IPS-18c (cell line): Measurements from ENCODE around the gene CRX.
"Not testable (repeated sequence)": the region's sequence is repeated elsewhere in the genome, so short reads cannot be mapped to it uniquely, and the experiment has no call there.

Experiments used
- H3K4me3 ChIP-seq: 2 replicates; pipeline ENCODE4 v1.7.0; 2013; ENCODE audit warnings: low read depth, mild to moderate bottlenecking, low read length, moderate library complexity; ENCODE audit not compliant: insufficient read depth
- H3K9me3 ChIP-seq: one replicate; pipeline ENCODE4 v1.6.1; 2013; ENCODE audit warnings: mild to moderate bottlenecking, low read length, moderate library complexity; ENCODE audit not compliant: control insufficient read depth, insufficient read depth

CRX gene

GRCh38 chr19:47798904-47799266 lies 22.9 kb upstream of the CRX start:
- H3K4me3 ChIP-seq, result no peak overlapping the region
- H3K9me3 ChIP-seq, result peaks cover 2% of the 10 kb centered on the region

GRCh38 chr19:47801270-47801669 lies 20.5 kb upstream of the CRX start:
- Histone ChIP-seq H3K9me3 (peaks cover 2% of the 10 kb centered on the region), H3K4me3 (no peak overlapping the region)

- no peak overlapping the region for H3K4me3 ChIP-seq
- peaks cover 2% of the 10 kb centered on the region for H3K9me3 ChIP-seq
These were observed 19.2 kb upstream of the CRX start for GRCh38 chr19:47802521-47803043.

GRCh38 chr19:47803148-47803547 lies 18.6 kb upstream of the CRX start:
- H3K4me3 ChIP-seq, H3K9me3 ChIP-seq: not testable (repeated sequence)

DNA sequence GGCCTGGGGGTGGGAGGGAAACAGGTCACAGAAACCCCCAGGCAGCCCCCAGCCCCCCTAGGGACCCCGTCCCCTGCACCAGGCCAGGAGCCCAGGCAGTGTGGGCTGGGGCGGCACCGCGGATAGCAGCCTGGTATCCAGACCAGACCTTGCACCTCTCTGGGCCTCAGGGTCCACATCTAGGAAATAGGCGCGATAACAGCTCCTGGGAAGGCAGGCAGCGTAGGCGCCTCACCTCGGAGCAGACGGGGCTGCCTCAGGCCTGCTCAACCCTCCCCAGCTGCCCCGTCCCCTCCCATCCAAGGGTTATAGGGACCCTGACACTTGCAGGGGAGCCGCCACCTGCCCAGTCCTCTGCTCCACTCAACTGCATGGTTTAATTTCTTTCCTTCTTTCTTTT lies 18.1 kb upstream of the CRX start:
- H3K9me3 ChIP-seq, H3K4me3 ChIP-seq: not testable (repeated sequence)

DNA sequence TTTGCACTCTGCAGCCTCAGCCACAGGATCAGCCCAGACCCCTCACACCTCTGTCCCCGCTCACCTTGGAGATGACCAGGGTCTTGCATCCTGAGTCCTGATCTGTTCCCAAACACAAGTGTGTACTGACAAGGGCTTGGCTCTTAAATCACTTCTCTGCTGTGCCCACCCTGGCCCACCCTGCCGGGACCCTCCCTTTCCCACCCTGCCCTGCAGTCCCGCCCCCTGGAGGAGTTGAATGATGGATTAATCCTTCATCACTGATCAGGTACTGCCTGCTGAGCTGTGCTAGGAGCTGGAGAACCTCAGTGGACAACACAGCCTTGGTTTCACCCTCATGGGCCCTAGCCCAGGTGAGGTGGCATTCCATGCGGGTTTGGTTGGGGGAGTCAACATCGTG lies 17.3 kb upstream of the CRX start, which contains the start of gene TPRX1:
Gene TPRX1, minus strand, starts transcription at position 101 of the 400 bp plus-strand sequence. Its CDS starts 12 bp downstream, at position 89.
- not testable (repeated sequence) for H3K9me3 ChIP-seq, H3K4me3 ChIP-seq

GRCh38 chr19:47805313-47805712 lies 16.4 kb upstream of the CRX start:
- Histone ChIP-seq H3K4me3 (no peak overlapping the region), H3K9me3 (no peaks in the 10 kb centered on the region)

GRCh38 chr19:47806435-47806834 lies 15.3 kb upstream of the CRX start:
- Histone ChIP-seq H3K4me3 (no peak overlapping the region), H3K9me3 (peaks cover 2% of the 10 kb centered on the region)

DNA sequence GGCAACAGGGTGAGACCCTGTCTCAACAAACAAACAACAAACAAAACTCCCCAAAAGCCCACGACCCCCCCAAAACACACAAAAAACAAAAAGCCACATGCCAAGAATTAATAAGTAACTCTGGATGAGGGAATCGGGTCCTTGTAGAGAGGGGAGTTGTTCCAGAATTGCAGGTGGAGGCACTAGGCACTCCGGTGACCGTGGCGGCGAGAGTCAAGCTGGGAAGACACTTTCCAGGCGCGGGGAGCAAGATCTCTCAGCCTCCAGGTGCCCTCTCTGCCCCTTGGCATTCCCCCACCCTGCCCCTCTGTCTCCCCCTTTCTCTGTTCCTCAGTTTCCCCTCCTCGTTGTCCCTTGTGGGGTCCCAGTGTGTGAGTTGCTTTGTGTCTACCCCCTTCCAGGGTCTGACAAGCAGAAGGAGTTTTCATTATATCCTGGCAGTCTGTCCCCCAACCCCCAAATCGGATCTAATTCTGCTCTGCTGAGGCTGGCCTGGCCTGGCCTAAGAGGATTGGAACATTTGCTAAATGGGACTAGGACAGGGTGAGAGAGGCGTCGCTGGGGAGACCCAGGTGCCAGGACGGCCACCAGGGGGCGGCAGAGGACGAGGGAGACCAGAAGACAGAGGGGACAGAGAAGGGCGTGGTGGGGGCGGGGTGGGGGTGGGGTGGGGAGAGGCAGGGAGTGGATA lies 8.3 kb upstream of the CRX start:
- no peak overlapping the region for H3K4me3 ChIP-seq

GRCh38 chr19:47813995-47814328 lies 7.8 kb upstream of the CRX start:
- H3K9me3 ChIP-seq, result peaks cover 2% of the 10 kb centered on the region
- no peak overlapping the region for H3K4me3 ChIP-seq

More for the DNA sequence above, 8.3 kb upstream of the CRX start:
- peaks cover 2% of the 10 kb centered on the region for H3K9me3 ChIP-seq

- not testable (repeated sequence) for H3K9me3 ChIP-seq, H3K4me3 ChIP-seq
These were observed 5.5 kb upstream of the CRX start for GRCh38 chr19:47816270-47816669.

DNA sequence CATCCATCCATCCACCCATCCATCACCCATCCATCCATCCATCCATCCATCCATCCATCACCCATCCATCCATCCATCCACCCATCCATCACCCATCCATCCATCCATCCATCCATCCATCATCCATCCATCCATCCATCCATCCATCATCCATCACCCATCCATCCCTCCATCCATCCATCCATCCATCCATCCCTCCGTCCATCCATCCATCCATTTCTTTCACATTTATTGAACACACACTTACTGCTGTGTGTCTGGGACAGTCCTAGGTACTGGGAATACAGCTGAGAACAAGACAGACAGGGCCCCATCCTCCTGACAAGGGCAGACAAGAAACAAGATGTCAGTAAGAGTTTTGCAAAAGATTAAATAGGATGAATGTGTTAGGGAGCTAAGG lies 3.5 kb upstream of the CRX start:
- H3K9me3 ChIP-seq, H3K4me3 ChIP-seq: not testable (repeated sequence)

DNA sequence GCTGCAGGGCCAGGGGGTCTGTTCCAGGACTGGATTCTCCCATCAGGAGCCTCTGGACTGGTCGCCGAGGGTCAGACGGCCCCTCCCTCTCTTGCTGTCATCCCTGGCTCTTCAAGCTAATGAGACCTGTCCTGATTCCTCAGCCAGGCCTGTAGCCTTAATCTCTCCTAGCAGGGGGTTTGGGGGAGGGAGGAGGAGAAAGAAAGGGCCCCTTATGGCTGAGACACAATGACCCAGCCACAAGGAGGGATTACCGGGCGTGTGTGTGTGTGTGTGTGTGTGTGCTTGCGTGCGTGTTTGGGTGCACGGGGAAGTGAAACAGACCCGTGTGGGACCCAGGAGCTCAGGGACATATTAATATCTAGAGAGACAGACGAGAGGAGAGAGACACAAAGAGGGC lies 1.9 kb upstream of the CRX start:
- H3K9me3 ChIP-seq, result no peaks in the 10 kb centered on the region
- no peak overlapping the region for H3K4me3 ChIP-seq

DNA sequence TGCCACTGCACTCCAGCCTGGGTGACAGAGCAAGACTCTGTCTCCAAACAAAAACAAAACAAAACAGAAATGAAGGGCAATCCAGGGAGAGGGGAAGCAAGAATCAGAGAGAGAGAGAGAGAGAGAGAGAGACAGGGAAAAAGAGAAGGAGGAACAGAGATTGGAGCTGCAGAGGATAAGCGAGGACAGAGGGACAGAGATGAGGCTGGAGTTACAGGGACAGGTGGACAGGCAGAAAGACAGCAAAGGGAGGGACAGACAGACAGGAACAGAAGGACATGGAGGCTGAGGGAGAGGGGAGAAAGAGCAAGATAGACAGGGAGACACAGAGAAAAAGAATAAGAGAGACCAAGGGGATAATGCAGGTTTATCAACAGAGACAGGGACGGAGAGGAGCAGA lies 1.3 kb upstream of the CRX start:
- Histone ChIP-seq H3K9me3 (no peaks in the 10 kb centered on the region), H3K4me3 (no peak overlapping the region)

DNA sequence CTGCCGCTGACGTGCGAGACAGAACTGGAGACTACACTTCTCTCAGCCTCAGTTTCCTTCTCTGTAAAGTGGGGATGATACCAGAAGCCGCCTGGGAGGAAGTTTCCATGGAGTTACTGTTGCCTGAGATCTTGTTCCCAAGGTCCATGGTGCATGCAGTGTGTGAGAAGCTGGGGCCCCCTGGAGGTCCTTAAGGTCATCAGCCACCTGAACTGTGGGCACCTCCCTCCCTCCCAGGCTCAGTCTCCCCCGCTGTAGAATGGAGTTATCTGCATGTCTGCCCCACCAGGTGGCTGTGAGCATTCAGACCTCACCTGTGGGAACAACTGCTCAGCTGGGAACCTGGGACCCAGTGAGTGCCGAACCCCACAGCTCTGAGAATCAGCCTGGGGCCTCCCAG lies 2.7 kb downstream of the CRX start:
- no peaks in the 10 kb centered on the region for H3K9me3 ChIP-seq
- no peak overlapping the region for H3K4me3 ChIP-seq

- H3K4me3 ChIP-seq, result no peak overlapping the region
- H3K9me3 ChIP-seq, result no peaks in the 10 kb centered on the region
These were observed 5.1 kb downstream of the CRX start for GRCh38 chr19:47826800-47827199.

- Histone ChIP-seq H3K9me3 (no peaks in the 10 kb centered on the region), H3K4me3 (no peak overlapping the region)
These were observed 11.0 kb downstream of the CRX start for GRCh38 chr19:47832723-47833122.

DNA sequence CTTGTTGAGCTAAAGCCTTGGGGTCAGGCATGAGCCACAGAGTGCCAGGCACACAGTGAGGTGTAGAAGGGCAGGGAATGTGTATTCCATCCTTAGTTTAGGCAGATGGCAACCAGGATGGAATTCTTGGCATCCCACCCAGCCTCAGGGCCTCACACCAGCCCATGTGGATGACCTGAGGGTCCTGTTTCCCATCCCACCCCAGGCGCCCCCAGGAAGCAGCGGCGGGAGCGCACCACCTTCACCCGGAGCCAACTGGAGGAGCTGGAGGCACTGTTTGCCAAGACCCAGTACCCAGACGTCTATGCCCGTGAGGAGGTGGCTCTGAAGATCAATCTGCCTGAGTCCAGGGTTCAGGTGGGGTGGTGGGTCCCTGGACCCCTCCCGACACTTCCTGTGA lies 14.3 kb downstream of the CRX start:
- H3K9me3 ChIP-seq, result no peaks in the 10 kb centered on the region
- H3K4me3 ChIP-seq, result no peak overlapping the region

GRCh38 chr19:47839411-47839810 lies 17.7 kb downstream of the CRX start:
- H3K9me3 ChIP-seq, result no peaks in the 10 kb centered on the region
- H3K4me3 ChIP-seq, result no peak overlapping the region
